HUES6 (cell line): ENCODE measurements around the gene ANKRD10.

ENCODE experiments used
- H3K27ac ChIP-seq: 2 replicates; pipeline ENCODE4 v1.7.0; 2013; ENCODE audit warnings: low read depth, mild to moderate bottlenecking, low read length, inconsistent platforms
- H3K27me3 ChIP-seq: 2 replicates; pipeline ENCODE4 v1.6.1; 2013; ENCODE audit warnings: low read length; ENCODE audit not compliant: control insufficient read depth, insufficient read depth
- H3K36me3 ChIP-seq: 2 replicates; pipeline ENCODE4 v1.6.1; 2013; ENCODE audit warnings: low read length; ENCODE audit not compliant: control insufficient read depth, insufficient read depth
- H3K4me1 ChIP-seq: 2 replicates; pipeline ENCODE4 v1.6.1; 2013; ENCODE audit warnings: low read length; ENCODE audit not compliant: control insufficient read depth, insufficient read depth
- H3K4me3 ChIP-seq: 2 replicates; pipeline ENCODE4 v1.5.1; 2013; ENCODE audit warnings: low read depth, low read length
- H3K9ac ChIP-seq: one replicate; pipeline ENCODE4 v1.6.1; 2013; ENCODE audit warnings: mild to moderate bottlenecking, low read length
- H3K9me3 ChIP-seq: 2 replicates; pipeline ENCODE4 v1.6.1; 2013; ENCODE audit warnings: low read depth, low read length; ENCODE audit not compliant: control insufficient read depth, insufficient read depth

ANKRD10 gene

DNA sequence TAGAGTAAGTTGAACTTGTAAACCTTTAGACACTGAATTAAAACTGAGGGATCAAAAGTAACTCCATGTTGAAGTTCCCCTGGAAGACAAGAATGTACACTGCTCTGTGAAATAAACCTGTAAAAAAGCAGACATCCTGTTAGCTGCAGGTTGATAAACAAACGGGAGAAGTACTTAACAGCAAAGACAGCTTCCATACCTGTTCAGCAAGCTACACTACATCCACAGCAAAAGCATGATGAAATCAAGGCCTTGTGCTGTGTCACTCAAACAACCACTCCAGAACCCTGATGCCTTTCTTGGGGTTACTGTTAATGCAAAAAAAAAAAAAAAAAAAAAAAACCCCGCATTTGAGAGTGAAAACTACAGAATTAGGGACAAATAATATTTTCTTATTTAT lies 20.8 kb downstream of the ANKRD10 start:
- no peak overlapping the region for H3K9ac ChIP-seq
- H3K27ac ChIP-seq = no peak overlapping the region
- peaks cover 62% of the 10 kb centered on the region for H3K36me3 ChIP-seq
- no peaks in the 10 kb centered on the region for H3K9me3 ChIP-seq
- H3K4me1 ChIP-seq = no peaks in the 10 kb centered on the region
- no peaks in the 10 kb centered on the region for H3K27me3 ChIP-seq
- no peak overlapping the region for H3K4me3 ChIP-seq

DNA sequence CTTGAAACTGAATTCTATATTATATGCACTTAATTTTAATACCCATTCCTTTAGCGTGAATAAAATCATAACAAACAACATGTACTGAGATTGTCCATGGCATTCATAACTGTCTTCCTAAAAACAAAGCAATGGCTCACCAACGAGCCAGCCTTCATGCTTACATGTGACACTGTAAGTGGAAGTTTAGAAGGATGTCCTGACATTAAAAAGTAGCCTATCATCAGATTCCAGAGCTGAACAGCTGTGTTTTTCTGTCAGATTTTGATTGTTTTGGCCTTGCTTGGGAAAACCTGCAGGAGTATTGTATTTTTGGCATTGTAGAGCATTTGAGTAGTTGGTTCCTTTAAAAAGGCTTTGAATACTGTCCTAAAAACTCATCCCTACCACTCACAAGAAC lies 21.3 kb downstream of the ANKRD10 start:
- H3K4me1 ChIP-seq = no peaks in the 10 kb centered on the region
- H3K9me3 ChIP-seq = no peaks in the 10 kb centered on the region
- H3K4me3 ChIP-seq = no peak overlapping the region
- H3K27me3 ChIP-seq = no peaks in the 10 kb centered on the region
- H3K9ac ChIP-seq = no peak overlapping the region
- H3K36me3 ChIP-seq = peaks cover 59% of the 10 kb centered on the region
- no peak overlapping the region for H3K27ac ChIP-seq

DNA sequence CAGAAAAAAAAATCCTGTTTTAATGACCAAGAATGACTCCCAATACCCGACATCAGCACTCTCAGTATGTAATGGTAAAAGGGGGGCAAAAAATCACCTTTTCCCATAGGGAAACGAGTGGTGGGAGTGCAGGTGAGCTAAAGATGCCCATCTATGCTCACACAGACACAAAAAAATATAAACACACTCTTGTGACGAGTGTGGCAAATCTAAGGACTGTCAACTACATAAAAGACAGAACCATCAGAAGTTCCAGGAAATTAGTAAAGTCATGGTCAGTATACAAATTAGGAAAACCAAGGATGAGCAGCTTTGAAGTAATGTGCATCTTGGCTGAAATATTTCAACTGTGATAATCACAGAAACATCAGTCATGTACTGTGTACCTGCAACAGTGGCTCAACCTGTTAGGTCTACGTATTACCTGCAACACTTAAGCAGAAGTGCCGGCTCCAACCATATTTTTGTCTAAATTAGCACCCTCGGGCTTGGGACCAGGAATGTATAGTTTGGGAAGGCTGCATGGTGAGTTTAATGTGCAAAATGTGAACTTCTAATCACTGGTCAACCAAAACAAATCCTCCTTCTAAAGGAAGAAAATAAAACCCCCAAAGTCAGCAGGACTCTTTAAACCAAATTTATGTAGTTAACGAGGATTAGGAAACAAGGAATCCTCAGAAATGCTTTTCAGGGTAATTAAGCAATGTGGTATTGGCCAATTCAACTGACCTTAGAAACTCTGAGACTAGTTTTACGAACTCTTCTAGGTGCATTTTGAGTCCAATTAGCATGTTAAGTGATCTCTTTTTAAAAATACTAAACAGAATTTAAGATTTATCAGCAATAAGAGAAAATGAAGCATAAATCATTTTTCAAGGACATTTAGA lies 24.3 kb downstream of the ANKRD10 start:
- H3K9me3 ChIP-seq = no peaks in the 10 kb centered on the region
- H3K27ac ChIP-seq = no peak overlapping the region
- peaks cover 22% of the 10 kb centered on the region for H3K4me1 ChIP-seq
- H3K36me3 ChIP-seq = peaks cover 34% of the 10 kb centered on the region
- H3K9ac ChIP-seq = no peak overlapping the region
- no peak overlapping the region for H3K4me3 ChIP-seq
- no peaks in the 10 kb centered on the region for H3K27me3 ChIP-seq

DNA sequence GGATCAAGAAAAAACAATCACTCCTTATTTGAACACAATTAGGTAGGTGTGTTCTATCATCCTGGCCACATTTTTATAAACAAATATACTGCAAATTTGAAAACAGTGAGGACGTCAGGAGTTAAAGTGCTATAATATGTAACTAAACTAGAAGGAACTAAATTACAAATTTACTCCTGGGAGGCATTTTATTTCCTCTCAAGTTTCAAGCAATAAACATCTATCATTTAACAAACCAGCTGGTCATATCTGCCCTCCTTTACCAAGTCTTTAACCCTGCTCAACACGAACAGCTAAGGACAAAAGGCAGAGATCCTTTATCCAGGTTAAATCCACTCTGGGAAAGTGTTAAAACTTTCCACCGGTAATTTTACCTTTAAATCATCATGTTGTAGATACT lies 26.5 kb downstream of the ANKRD10 start:
- Histone ChIP-seq H3K9me3 (no peaks in the 10 kb centered on the region), H3K36me3 (peaks cover 18% of the 10 kb centered on the region), H3K9ac (no peak overlapping the region), H3K4me1 (peaks cover 26% of the 10 kb centered on the region), H3K27me3 (no peaks in the 10 kb centered on the region), H3K27ac (0 out of 2 replicates have a peak overlapping the region, but pooled peaks have one; percentile 7), H3K4me3 (no peak overlapping the region)

DNA sequence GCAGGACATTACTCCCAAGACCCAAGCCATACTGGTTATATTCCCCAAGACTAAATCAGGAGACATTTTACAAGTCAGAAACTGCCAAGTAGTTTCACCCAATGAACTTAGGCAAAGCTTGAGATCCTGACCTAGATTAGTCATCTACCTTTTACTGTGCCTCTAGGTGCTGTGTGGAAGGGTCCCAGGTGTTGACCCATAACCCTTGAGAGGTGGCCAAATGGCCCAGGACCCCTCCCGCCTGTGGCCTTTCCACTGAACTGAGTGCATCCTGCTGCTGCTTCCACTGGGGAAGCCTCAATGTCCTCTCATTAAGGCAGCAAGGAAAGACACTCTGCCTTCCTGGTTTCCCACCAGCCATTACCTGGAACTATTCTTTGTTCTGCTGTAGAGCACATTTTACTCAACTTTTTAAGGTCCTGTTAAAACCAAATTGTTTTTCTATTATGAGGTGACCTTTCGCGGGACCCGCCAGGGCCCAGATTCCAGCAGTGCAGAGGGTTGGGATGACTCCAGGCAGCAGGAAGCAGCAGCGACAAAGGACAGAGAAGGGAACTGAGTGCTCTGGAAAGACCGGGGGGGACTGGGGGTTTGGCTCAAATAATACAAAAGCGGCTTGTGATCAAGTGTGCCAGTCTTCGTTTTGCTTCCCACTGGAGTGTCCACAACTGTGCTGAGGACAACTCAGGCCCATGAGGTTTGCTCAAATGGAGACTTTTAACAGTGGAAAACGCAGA lies 27.1 kb downstream of the ANKRD10 start:
- Histone ChIP-seq H3K27me3 (no peaks in the 10 kb centered on the region), H3K27ac (0 out of 2 replicates have a peak overlapping the region, but pooled peaks have one; percentile 7), H3K9ac (no peak overlapping the region), H3K4me1 (peaks cover 26% of the 10 kb centered on the region), H3K9me3 (no peaks in the 10 kb centered on the region), H3K36me3 (peaks cover 13% of the 10 kb centered on the region), H3K4me3 (no peak overlapping the region)

DNA sequence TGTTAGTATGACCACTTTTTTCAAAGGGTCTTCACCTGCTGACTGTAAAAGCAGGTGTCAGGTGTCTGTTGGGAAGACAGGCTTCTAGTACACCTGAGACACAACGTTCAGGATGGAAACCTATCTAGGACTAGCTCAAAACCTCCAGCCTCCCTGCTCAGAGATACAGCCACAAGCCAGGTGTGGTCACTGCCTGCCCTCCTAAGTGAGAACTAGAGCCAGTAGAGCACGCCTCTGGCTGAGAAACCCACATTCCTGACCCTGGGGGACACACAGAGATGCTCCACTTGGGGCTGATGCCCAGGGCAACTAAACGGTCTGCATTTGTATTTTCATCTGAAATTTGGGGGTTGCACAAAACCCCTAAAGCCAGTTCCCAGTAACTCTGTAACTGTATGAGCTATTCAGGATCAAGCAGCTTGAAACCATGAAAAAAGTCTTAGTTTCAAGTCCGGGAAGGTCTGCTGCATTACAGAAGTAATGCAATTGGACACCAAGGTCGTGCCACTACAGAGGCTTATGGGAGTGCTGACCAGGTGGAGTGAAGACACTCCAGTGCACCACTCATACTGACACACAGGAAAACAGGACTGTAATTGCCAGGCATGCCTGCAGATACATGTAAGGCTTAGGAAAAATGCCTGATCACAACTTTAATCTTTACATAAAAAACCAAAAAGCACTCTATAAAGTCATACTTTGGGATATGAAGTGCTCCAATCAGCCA lies 27.8 kb downstream of the ANKRD10 start:
- no peaks in the 10 kb centered on the region for H3K9me3 ChIP-seq
- peaks cover 26% of the 10 kb centered on the region for H3K4me1 ChIP-seq
- peaks cover 6% of the 10 kb centered on the region; the same call in 1 of the 2 replicates for H3K36me3 ChIP-seq
- H3K27ac ChIP-seq = no peak overlapping the region
- no peak overlapping the region for H3K9ac ChIP-seq
- H3K4me3 ChIP-seq = no peak overlapping the region
- H3K27me3 ChIP-seq = no peaks in the 10 kb centered on the region

DNA sequence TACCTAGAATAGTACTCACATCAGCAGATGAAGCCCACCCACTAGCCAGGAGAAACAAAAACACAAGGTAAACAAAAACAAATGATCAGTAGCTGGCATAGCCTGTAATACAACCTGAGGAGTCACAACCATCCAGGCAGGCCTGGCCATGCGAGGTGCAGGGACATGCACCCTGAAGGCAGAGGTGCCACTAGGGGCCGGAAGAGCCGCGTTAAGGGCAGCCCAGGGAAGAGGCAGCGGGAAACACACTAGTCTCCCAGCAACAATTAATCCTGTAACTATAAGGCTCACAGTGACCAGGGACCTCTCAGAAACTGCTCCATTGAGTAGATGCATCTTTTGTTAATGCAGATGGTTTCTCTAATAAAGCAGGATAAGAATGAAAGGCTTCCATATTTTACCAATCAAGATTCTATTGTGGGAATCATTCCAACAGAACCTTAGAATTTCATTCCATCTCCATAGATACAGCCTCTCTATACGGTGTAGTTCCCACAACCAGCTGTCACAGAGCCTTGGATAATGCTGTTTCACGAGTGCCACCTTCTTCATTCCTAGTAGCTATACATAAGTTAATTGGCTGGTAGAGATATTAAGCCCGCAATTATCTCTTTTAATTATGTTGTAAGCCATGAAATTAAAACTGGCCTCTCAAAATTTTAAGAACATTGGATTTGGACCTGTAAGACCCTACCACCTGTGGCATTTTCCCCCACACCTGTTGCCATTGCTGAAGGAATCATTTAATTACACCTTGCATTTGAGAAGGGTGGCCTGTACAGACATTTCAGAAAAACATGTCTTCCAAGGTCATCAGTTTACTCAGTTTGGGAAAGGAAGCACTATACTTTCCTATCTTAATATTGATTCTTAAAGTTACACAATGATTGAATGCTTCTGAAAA lies 28.7 kb downstream of the ANKRD10 start:
- no peaks in the 10 kb centered on the region for H3K9me3 ChIP-seq
- peaks cover 3% of the 10 kb centered on the region; the same call in 1 of the 2 replicates for H3K36me3 ChIP-seq
- H3K27me3 ChIP-seq = no peaks in the 10 kb centered on the region
- H3K4me3 ChIP-seq = no peak overlapping the region
- no peak overlapping the region for H3K9ac ChIP-seq
- no peak overlapping the region for H3K27ac ChIP-seq
- peaks cover 26% of the 10 kb centered on the region for H3K4me1 ChIP-seq

DNA sequence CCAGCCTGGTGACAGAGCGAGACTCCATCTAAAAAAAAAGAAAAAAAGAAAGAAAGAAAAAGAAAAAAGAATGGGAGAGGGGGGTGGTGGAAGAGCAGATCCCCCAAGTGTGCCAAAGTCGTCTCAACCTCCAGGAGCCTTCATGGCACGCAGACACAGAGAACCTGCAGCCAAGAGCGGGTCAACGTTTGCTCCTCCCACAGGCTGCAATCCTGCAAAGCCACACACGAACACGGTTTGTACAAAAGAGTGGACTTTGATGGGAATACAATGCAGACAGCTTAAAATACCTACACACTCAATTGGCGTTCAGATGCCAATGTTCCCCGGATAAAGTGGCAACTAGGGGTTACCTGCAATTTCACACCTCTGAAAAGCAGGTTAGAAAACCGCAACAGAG lies 29.4 kb downstream of the ANKRD10 start:
- Histone ChIP-seq H3K4me1 (peaks cover 26% of the 10 kb centered on the region), H3K27ac (no peak overlapping the region), H3K4me3 (no peak overlapping the region), H3K36me3 (peaks cover 3% of the 10 kb centered on the region; the same call in 1 of the 2 replicates), H3K9me3 (no peaks in the 10 kb centered on the region), H3K9ac (no peak overlapping the region), H3K27me3 (no peaks in the 10 kb centered on the region)

DNA sequence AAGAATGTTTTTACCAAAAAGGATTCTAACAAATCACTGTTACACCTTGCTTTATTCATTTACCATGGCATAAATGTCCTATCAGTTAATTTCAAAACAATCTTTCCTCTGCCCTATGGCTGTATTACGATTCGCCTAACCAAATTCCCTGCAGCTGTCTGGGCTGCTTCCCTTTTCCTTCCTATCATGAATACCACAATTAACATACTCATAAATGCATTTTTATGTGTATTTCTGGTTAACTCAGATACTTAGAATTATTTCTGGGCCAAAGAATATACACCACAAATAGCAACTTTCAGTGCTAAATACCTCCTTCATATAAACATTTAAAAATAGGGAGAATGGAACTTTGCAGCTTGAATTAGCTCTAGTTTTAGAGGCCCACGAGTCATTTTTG lies 30.4 kb downstream of the ANKRD10 start:
- Histone ChIP-seq H3K4me3 (no peak overlapping the region), H3K27ac (no peak overlapping the region), H3K4me1 (peaks cover 26% of the 10 kb centered on the region), H3K9ac (no peak overlapping the region), H3K27me3 (no peaks in the 10 kb centered on the region), H3K9me3 (no peaks in the 10 kb centered on the region), H3K36me3 (peaks cover 5% of the 10 kb centered on the region)

DNA sequence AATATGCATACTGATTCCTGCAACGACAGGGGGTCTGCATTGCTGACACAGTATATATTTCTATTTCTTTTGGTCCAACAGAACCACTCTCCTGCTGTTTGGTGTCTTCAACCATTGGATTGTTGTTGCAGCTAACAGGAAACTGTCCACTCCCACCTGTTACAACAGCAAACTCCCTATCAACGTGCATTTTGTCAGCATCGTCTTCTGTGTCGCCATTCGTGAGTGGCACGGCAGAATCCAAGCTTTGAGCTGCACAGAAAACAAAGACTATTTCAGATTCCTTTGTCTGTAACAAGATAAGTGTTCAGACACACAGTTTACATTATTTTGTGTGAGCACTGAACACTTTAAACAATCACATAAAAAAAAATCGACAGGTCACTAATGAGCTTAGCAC lies 31.3 kb downstream of the ANKRD10 start:
- Histone ChIP-seq H3K4me3 (no peak overlapping the region), H3K27ac (no peak overlapping the region), H3K4me1 (peaks cover 26% of the 10 kb centered on the region), H3K27me3 (no peaks in the 10 kb centered on the region), H3K9ac (no peak overlapping the region), H3K36me3 (peaks cover 7% of the 10 kb centered on the region), H3K9me3 (no peaks in the 10 kb centered on the region)
